VCaP (cell line): ENCODE data around the gene NDOR1.

Source experiments
- H3K27ac ChIP-seq: fragments of 450-650 bp; 2 replicates; pipeline ENCODE4 v1.5.1; 2017
- TF ChIP-seq, protein P1 (sequence below): fragments of 450-650 bp; conservative IDR thresholded peaks from 2 replicates; pipeline ENCODE4 v1.5.1; 2017; ENCODE audit warnings: mild to moderate bottlenecking, moderate library complexity

Gene NDOR1

DNA sequence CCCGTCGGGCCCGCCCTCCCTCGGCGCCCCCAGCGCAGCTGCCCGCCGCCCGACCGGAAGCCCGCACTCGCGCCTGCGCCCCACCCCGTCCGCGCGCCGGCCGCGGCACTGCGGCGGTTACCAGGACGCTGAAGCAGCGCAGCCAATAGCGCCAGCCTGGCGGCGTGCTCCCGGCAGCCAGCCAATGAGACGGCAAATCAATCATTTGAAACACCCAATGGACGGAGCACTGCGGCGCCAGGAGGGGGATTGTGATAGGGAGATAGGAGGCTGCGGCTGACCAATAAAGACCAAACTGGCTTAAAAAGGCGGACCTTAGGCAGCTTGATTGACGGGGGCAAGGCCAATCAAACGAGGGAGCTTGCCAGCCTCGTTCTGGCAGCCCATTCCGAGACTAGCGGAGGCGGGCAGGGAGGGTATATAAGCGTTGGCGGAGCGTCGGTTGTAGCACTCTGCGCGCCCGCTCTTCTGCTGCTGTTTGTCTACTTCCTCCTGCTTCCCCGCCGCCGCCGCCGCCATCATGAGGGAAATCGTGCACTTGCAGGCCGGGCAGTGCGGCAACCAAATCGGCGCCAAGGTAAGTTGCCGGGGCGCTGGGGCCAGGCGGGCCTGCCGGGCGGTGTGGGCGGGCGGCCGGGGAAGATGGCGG, 35.5 kb downstream of the NDOR1 start, which contains the start of gene TUBB4B:
Gene TUBB4B, plus strand, starts transcription at position 447 of the 649 bp plus-strand sequence. Its CDS starts 74 bp downstream, at position 521.
- TF ChIP-seq, protein P1, sequence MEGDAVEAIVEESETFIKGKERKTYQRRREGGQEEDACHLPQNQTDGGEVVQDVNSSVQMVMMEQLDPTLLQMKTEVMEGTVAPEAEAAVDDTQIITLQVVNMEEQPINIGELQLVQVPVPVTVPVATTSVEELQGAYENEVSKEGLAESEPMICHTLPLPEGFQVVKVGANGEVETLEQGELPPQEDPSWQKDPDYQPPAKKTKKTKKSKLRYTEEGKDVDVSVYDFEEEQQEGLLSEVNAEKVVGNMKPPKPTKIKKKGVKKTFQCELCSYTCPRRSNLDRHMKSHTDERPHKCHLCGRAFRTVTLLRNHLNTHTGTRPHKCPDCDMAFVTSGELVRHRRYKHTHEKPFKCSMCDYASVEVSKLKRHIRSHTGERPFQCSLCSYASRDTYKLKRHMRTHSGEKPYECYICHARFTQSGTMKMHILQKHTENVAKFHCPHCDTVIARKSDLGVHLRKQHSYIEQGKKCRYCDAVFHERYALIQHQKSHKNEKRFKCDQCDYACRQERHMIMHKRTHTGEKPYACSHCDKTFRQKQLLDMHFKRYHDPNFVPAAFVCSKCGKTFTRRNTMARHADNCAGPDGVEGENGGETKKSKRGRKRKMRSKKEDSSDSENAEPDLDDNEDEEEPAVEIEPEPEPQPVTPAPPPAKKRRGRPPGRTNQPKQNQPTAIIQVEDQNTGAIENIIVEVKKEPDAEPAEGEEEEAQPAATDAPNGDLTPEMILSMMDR: no peak
- H3K27ac ChIP-seq: peak within 1 kb of the TSS; percentile 100

GRCh38 chr9:137241490-137242268, 36.2 kb downstream of the NDOR1 start:
- peak overlapping the region; percentile 100 for H3K27ac ChIP-seq
- TF ChIP-seq, protein P1: no peak

- TF ChIP-seq, protein P1: no peak
- H3K27ac ChIP-seq: peak overlapping the region; percentile 100
Measured at GRCh38 chr9:137242269-137243203, 37.0 kb downstream of the NDOR1 start.

- H3K27ac ChIP-seq: peak overlapping the region; percentile 100
Measured at GRCh38 chr9:137243266-137243625, 37.7 kb downstream of the NDOR1 start.

GRCh38 chr9:137243626-137244485, 38.4 kb downstream of the NDOR1 start:
- peak overlapping the region; percentile 100 for H3K27ac ChIP-seq
- TF ChIP-seq, protein P1: no peak

DNA sequence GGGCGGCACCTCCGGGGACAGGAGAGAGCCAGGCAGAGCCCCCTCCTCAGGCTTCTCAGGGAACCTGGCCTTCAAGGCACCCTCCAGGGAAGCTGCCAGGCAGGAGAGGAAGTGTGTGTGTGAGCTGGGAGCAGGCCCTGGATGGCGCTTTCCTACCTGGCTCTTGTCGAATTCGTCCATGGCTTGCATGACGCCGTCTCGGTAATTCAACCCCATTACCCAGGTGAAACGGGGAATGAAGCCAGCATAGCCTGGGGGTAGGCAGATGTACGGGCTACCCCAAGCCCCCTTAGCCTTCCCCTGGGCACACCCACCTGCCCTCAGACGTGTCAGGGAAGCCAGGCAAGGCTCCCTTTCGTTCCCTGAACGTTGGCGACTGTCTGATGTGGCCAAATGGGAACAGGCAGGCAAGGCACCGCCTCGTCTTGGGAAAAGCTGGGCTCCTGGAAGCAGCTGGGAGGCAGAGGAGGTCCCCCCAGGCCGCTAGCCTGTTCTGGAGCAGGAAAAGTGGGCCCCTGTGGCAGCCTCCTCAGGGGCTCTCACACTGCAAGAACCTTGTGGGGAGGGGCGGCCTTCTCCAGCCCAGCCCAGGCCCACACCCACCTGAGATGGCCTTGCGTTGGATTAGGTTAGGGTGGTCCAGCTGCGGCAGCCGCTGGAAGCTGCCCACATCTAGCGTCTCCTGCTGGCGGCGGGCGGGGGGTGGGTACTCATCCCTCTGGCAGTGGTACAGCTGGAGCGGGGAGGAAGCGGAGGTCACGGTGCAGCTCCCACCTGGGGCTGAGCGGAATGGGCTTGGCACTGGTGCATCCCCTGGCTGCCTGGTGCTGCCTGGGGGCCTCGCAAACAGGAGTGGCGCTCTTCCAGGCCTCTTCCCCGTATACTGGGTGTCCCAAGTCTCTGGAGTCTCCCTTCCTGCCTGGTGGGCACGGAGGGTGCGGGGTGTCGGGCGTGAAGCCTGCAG, 39.3 kb downstream of the NDOR1 start:
- peak overlapping the region; percentile 100 for H3K27ac ChIP-seq
- TF ChIP-seq, protein P1: no peak
